ENCODE results near the gene KCNC1. TPM values are rescaled to one million over a fixed set of nuclear protein-coding genes. Genes with fewer than 3 reads are reported as not detected.

Gene KCNC1
- total RNA-seq, 4 donors from 2014 or later, result not detected

GRCh38 chr11:17743026-17743807 lies 8.6 kb downstream of the KCNC1 start:
- Histone ChIP-seq H3K27me3 (peaks cover 0 to 36% of the 10 kb centered on the region in 2 donors), H3K4me1 (no peaks in the 10 kb centered on the region), H3K4me3 (no peak overlapping the region), H3K9me3 (no peaks in the 10 kb centered on the region), H3K36me3 (no peaks in the 10 kb centered on the region), H3K27ac (no peak overlapping the region)
- TF ChIP-seq EP300 (IDR thresholded peaks at IDR 0.05) (no peak), POLR2A (IDR thresholded peaks at IDR 0.05) (no peak), CTCF (IDR thresholded peaks at IDR 0.05) (no peak)
- WGBS, 2 donors, result 82 to 87% methylated on average over 13 of the region's 13 CpGs
- DNase-seq (ENCODE audit: low spot score in 2 of 2), result no peak

- Histone ChIP-seq H3K27ac (no peak overlapping the region), H3K4me3 (no peak overlapping the region), H3K4me1 (no peaks in the 10 kb centered on the region), H3K36me3 (no peaks in the 10 kb centered on the region), H3K9me3 (no peaks in the 10 kb centered on the region), H3K27me3 (peaks cover 0 to 31% of the 10 kb centered on the region in 2 donors)
- DNase-seq (ENCODE audit: low spot score in 2 of 2), result no peak
- TF ChIP-seq EP300 (IDR thresholded peaks at IDR 0.05), result no peak
- no peak for TF ChIP-seq CTCF (IDR thresholded peaks at IDR 0.05)
- no peak for TF ChIP-seq POLR2A (IDR thresholded peaks at IDR 0.05)
- 73 to 84% methylated on average over 5 of the region's 5 CpGs for WGBS, 2 donors
These were observed 9.2 kb downstream of the KCNC1 start for GRCh38 chr11:17743808-17744119.

GRCh38 chr11:17744151-17744940 lies 9.8 kb downstream of the KCNC1 start:
- no peak for DNase-seq (ENCODE audit: low spot score in 2 of 2)
- no peaks in the 10 kb centered on the region for H3K4me1 ChIP-seq
- H3K27ac ChIP-seq, result no peak overlapping the region
- H3K36me3 ChIP-seq, result no peaks in the 10 kb centered on the region
- 70 to 76% methylated on average over 9 to 10 of the region's 10 CpGs for WGBS, 2 donors
- peaks cover 0 to 25% of the 10 kb centered on the region in 2 donors for H3K27me3 ChIP-seq
- H3K9me3 ChIP-seq, result no peaks in the 10 kb centered on the region
- H3K4me3 ChIP-seq, result no peak overlapping the region
- TF ChIP-seq POLR2A (IDR thresholded peaks at IDR 0.05) (no peak), CTCF (IDR thresholded peaks at IDR 0.05) (no peak), EP300 (IDR thresholded peaks at IDR 0.05) (no peak)

- no peaks in the 10 kb centered on the region for H3K4me1 ChIP-seq
- TF ChIP-seq POLR2A (IDR thresholded peaks at IDR 0.05), result no peak
- TF ChIP-seq CTCF (IDR thresholded peaks at IDR 0.05), result no peak
- TF ChIP-seq EP300 (IDR thresholded peaks at IDR 0.05), result no peak
- no peaks in the 10 kb centered on the region for H3K9me3 ChIP-seq
- H3K36me3 ChIP-seq, result no peaks in the 10 kb centered on the region
- H3K27me3 ChIP-seq, result peaks cover 0 to 19% of the 10 kb centered on the region in 2 donors
- H3K27ac ChIP-seq, result no peak overlapping the region
- WGBS, 2 donors, result 78 to 79% methylated on average over 19 to 20 of the region's 20 CpGs
- no peak overlapping the region for H3K4me3 ChIP-seq
- DNase-seq (ENCODE audit: low spot score in 2 of 2), result no peak
These were observed 10.6 kb downstream of the KCNC1 start for GRCh38 chr11:17745023-17745772.

Measured in tibial nerve (tissue), 4 donors.